Ishikawa (cell line): Measurements from ENCODE around the gene BUD31.

Experiments used
- CEBPB ChIP-seq: IDR thresholded peaks from 2 replicates; pipeline ENCODE4 v1.6.1; 2012
- CREB1 ChIP-seq: IDR thresholded peaks from 2 replicates; pipeline ENCODE4 v1.6.1; 2012; ENCODE audit warnings: low read depth
- EGR1 ChIP-seq: IDR thresholded peaks from 2 replicates; pipeline ENCODE4 v1.6.1; 2012
- EP300 ChIP-seq: IDR thresholded peaks from 2 replicates; pipeline ENCODE4 v1.6.1; 2012; ENCODE audit warnings: borderline replicate concordance
- FOXM1 ChIP-seq: IDR thresholded peaks from 2 replicates; pipeline ENCODE4 v1.6.1; 2012; ENCODE audit warnings: low read depth, borderline replicate concordance
- NFIC ChIP-seq: IDR thresholded peaks from 2 replicates; pipeline ENCODE4 v1.6.1; 2012
- RAD21 ChIP-seq: IDR thresholded peaks from 2 replicates; pipeline ENCODE4 v1.6.1; 2012; ENCODE audit warnings: low read depth
- TAF1 ChIP-seq: IDR thresholded peaks from 2 replicates; pipeline ENCODE4 v1.6.1; 2012; ENCODE audit warnings: low read depth, mild to moderate bottlenecking
- TCF12 ChIP-seq: IDR thresholded peaks from 2 replicates; pipeline ENCODE4 v1.6.1; 2012; ENCODE audit warnings: low read depth
- TEAD4 ChIP-seq: IDR thresholded peaks from 2 replicates; pipeline ENCODE4 v1.6.1; 2012
- YY1 ChIP-seq: IDR thresholded peaks from 2 replicates; pipeline ENCODE4 v1.6.1; 2012; ENCODE audit warnings: low read depth
- ZBTB7A ChIP-seq: IDR thresholded peaks from 2 replicates; pipeline ENCODE4 v1.6.1; 2012; ENCODE audit warnings: low read depth
- TF ChIP-seq, protein P1 (sequence below): IDR thresholded peaks from 2 replicates; pipeline ENCODE4 v1.6.1; 2012; ENCODE audit warnings: low read depth, mild to moderate bottlenecking
- TF ChIP-seq, protein P2 (sequence below): IDR thresholded peaks from 2 replicates; pipeline ENCODE4 v1.6.1; 2012
- TF ChIP-seq, protein P3 (sequence below): IDR thresholded peaks from 2 replicates; pipeline ENCODE4 v1.6.1; 2012

The BUD31 gene

DNA sequence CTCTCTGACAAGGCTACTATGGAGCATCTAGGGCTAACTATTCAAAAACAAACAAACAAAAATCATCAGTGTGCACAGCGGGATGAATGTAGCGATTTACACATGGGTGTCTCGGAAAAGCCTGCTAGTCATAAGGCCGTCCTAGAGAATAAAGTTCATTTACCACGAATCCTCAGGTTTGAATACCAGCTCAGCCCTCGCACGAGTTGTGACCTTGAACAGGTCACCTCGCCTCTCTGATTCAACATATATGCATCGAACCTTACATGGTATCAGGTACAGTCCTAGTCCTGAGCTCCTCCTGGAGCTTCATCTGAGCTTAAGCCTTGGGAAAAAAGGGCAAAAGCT is 56.6 kb downstream of the BUD31 start:
- TF ChIP-seq CEBPB = no peak
- TF ChIP-seq FOXM1 = no peak
- TF ChIP-seq, protein P1, sequence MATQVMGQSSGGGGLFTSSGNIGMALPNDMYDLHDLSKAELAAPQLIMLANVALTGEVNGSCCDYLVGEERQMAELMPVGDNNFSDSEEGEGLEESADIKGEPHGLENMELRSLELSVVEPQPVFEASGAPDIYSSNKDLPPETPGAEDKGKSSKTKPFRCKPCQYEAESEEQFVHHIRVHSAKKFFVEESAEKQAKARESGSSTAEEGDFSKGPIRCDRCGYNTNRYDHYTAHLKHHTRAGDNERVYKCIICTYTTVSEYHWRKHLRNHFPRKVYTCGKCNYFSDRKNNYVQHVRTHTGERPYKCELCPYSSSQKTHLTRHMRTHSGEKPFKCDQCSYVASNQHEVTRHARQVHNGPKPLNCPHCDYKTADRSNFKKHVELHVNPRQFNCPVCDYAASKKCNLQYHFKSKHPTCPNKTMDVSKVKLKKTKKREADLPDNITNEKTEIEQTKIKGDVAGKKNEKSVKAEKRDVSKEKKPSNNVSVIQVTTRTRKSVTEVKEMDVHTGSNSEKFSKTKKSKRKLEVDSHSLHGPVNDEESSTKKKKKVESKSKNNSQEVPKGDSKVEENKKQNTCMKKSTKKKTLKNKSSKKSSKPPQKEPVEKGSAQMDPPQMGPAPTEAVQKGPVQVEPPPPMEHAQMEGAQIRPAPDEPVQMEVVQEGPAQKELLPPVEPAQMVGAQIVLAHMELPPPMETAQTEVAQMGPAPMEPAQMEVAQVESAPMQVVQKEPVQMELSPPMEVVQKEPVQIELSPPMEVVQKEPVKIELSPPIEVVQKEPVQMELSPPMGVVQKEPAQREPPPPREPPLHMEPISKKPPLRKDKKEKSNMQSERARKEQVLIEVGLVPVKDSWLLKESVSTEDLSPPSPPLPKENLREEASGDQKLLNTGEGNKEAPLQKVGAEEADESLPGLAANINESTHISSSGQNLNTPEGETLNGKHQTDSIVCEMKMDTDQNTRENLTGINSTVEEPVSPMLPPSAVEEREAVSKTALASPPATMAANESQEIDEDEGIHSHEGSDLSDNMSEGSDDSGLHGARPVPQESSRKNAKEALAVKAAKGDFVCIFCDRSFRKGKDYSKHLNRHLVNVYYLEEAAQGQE = no peak
- no peak for TF ChIP-seq RAD21
- TF ChIP-seq NFIC = no peak
- TF ChIP-seq EP300 = no peak
- no peak for TF ChIP-seq CREB1
- no peak for TF ChIP-seq TEAD4
- TF ChIP-seq, protein P2, sequence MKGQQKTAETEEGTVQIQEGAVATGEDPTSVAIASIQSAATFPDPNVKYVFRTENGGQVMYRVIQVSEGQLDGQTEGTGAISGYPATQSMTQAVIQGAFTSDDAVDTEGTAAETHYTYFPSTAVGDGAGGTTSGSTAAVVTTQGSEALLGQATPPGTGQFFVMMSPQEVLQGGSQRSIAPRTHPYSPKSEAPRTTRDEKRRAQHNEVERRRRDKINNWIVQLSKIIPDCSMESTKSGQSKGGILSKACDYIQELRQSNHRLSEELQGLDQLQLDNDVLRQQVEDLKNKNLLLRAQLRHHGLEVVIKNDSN = no peak
- TF ChIP-seq TAF1 = no peak
- TF ChIP-seq ZBTB7A = no peak
- no peak for TF ChIP-seq EGR1
- TF ChIP-seq, protein P3, sequence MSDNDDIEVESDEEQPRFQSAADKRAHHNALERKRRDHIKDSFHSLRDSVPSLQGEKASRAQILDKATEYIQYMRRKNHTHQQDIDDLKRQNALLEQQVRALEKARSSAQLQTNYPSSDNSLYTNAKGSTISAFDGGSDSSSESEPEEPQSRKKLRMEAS = no peak
- no peak for TF ChIP-seq TCF12
- TF ChIP-seq YY1 = no peak

DNA sequence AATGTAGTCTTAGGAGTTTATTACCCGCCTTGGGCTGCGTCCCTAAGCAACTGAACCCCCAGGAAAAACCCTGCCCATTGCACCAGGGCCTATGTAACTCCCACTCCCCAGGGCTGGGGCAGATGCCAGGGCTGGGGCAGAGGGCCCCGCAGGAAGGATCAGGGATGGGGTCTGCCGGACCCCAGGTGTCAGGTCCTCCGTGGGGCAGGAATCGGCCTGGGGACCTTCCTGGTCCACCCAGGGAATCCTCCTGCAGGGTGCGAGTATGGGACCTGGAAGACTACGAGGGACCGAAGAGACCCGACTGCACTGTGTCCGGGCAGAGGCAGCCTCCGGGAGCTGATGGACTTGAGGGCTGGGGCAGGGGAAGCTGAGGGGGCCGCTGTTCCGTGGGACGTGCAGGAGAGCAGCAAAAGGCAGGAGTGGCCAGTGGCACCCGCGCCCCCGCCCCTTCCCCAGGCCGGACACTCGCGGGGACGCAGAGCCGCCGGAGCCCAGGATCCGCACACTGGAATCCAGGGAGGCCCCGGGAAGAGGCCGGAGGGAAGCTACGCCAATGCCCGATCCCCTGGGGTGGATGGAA is 59.7 kb downstream of the BUD31 start:
- no peak for TF ChIP-seq TAF1
- TF ChIP-seq, protein P3 = no peak
- no peak for TF ChIP-seq FOXM1
